Glutamatergic neuron (in vitro differentiated cells): Measurements from ENCODE around the gene NFATC2. TPM values are rescaled to one million over a fixed set of nuclear protein-coding genes. Genes with fewer than 3 reads are reported as not detected.

Source experiments
- DNase-seq: peaks from one replicate; pipeline ENCODE4 v3.0.0; 2022
- H3K27ac Mint-ChIP-seq: one replicate; pipeline ENCODE4 v1.8.0; 2020; ENCODE audit warnings: mild to moderate bottlenecking, mixed read lengths, inconsistent platforms; ENCODE audit not compliant: unreplicated experiment
- H3K27me3 Mint-ChIP-seq: one replicate; pipeline ENCODE4 v1.8.0; 2020; ENCODE audit warnings: mild to moderate bottlenecking, moderate library complexity, mixed read lengths, inconsistent platforms; ENCODE audit not compliant: unreplicated experiment
- H3K36me3 Mint-ChIP-seq: one replicate; pipeline ENCODE4 v1.8.0; 2020; ENCODE audit warnings: mild to moderate bottlenecking, mixed read lengths, inconsistent platforms; ENCODE audit not compliant: unreplicated experiment
- H3K4me1 Mint-ChIP-seq: one replicate; pipeline ENCODE4 v1.8.0; 2020; ENCODE audit warnings: mild to moderate bottlenecking, low read depth, mixed read lengths, inconsistent platforms; ENCODE audit not compliant: unreplicated experiment
- H3K4me3 Mint-ChIP-seq: one replicate; pipeline ENCODE4 v1.8.0; 2020; ENCODE audit warnings: mild to moderate bottlenecking, mixed read lengths, inconsistent platforms; ENCODE audit not compliant: unreplicated experiment
- H3K9me3 Mint-ChIP-seq: one replicate; pipeline ENCODE4 v1.8.0; 2020; ENCODE audit warnings: mild to moderate bottlenecking, moderate library complexity, mixed read lengths, inconsistent platforms; ENCODE audit not compliant: unreplicated experiment
- CTCF ChIP-seq: fragments of 200-600 bp; sonication (generic); IDR thresholded peaks from one replicate; pipeline ENCODE4 v1.5.0; 2021; ENCODE audit not compliant: partially characterized antibody, unreplicated experiment
- total RNA-seq: library from RNA; stranded (reverse); fragmentation: NEBNext Ultra II Directional; extraction: Animal tissue kit (Norgen Biotek cat#: 25700); gene quantifications from one replicate; pipeline ENCODE4 v1.2.1, GENCODE V29; 2021; ENCODE audit not compliant: unreplicated experiment

NFATC2 gene
- total RNA-seq, 1 donor from 2014 or later, result not detected

- DNase-seq, result no peak
- no peak overlapping the region for H3K27ac Mint-ChIP-seq
- peaks cover 16% of the 10 kb centered on the region for H3K4me1 Mint-ChIP-seq
- peaks cover 4% of the 10 kb centered on the region for H3K9me3 Mint-ChIP-seq
- no peak for TF ChIP-seq CTCF
- H3K27me3 Mint-ChIP-seq, result peaks cover 6% of the 10 kb centered on the region
- H3K36me3 Mint-ChIP-seq, result no peaks in the 10 kb centered on the region
- no peak overlapping the region for H3K4me3 Mint-ChIP-seq
Observed at GRCh38 chr20:51492167-51493092, 50.1 kb downstream of the NFATC2 start.

- H3K9me3 Mint-ChIP-seq, result peaks cover 4% of the 10 kb centered on the region
- no peaks in the 10 kb centered on the region for H3K36me3 Mint-ChIP-seq
- H3K4me1 Mint-ChIP-seq, result peaks cover 16% of the 10 kb centered on the region
- H3K27ac Mint-ChIP-seq, result peak overlapping the region; percentile 2
- peaks cover 6% of the 10 kb centered on the region for H3K27me3 Mint-ChIP-seq
- TF ChIP-seq CTCF, result no peak
- peak overlapping the region; percentile 28 for H3K4me3 Mint-ChIP-seq
- no peak for DNase-seq
Observed at GRCh38 chr20:51491393-51491792, 51.1 kb downstream of the NFATC2 start.

- no peak overlapping the region for H3K4me3 Mint-ChIP-seq
- H3K4me1 Mint-ChIP-seq, result peaks cover 16% of the 10 kb centered on the region
- peaks cover 4% of the 10 kb centered on the region for H3K9me3 Mint-ChIP-seq
- DNase-seq, result no peak
- no peak for TF ChIP-seq CTCF
- no peaks in the 10 kb centered on the region for H3K36me3 Mint-ChIP-seq
- no peak overlapping the region for H3K27ac Mint-ChIP-seq
- peaks cover 6% of the 10 kb centered on the region for H3K27me3 Mint-ChIP-seq
Observed at GRCh38 chr20:51490635-51491034, 51.9 kb downstream of the NFATC2 start.

GRCh38 chr20:51489611-51490010 is 52.9 kb downstream of the NFATC2 start:
- no peak overlapping the region for H3K4me3 Mint-ChIP-seq
- no peak for DNase-seq
- TF ChIP-seq CTCF, result no peak
- no peaks in the 10 kb centered on the region for H3K36me3 Mint-ChIP-seq
- peaks cover 2% of the 10 kb centered on the region for H3K9me3 Mint-ChIP-seq
- peaks cover 13% of the 10 kb centered on the region for H3K4me1 Mint-ChIP-seq
- peaks cover 6% of the 10 kb centered on the region for H3K27me3 Mint-ChIP-seq
- H3K27ac Mint-ChIP-seq, result no peak overlapping the region

- Mint-ChIP-seq H3K36me3 (no peaks in the 10 kb centered on the region), H3K27ac (no peak overlapping the region), H3K4me3 (no peak overlapping the region), H3K27me3 (peaks cover 6% of the 10 kb centered on the region), H3K9me3 (peaks cover 2% of the 10 kb centered on the region), H3K4me1 (peaks cover 13% of the 10 kb centered on the region)
- TF ChIP-seq CTCF, result no peak
- no peak for DNase-seq
Observed at GRCh38 chr20:51488331-51488730, 54.2 kb downstream of the NFATC2 start.
